Stimulated activated CD8-positive, alpha-beta memory T cell treated with anti-CD3 and anti-CD28 coated beads, Interleukin-12 subunit alpha, Interleukin-12 subunit beta, amount 100 ng/mL, for 4 hours (primary cell): ENCODE results near the gene GSN.
"Not testable (repeated sequence)": the region's sequence is repeated elsewhere in the genome, so short reads cannot be mapped to it uniquely, and the experiment has no call there.

ENCODE experiments used
- DNase-seq: peaks from one replicate; pipeline ENCODE4 v3.0.0-alpha.2; 2020; ENCODE audit warnings: low read depth

Gene GSN

DNA sequence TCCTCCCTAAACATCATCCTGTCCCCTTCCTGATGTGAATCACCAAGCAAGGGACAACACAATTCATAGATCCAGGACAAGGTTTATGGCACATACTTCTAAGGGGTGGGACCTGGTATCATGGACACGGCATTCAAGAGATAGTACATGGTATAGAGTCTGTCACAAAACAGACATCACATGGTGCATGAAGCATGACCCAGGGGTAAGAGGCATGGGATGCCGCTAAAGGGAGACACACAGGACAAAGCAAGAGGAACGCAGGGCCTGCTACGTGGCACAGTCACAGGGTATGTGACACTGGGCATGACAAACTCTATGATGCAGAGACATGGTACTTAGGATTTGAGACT is 20.7 kb downstream of the GSN start:
- no peak for DNase-seq

DNA sequence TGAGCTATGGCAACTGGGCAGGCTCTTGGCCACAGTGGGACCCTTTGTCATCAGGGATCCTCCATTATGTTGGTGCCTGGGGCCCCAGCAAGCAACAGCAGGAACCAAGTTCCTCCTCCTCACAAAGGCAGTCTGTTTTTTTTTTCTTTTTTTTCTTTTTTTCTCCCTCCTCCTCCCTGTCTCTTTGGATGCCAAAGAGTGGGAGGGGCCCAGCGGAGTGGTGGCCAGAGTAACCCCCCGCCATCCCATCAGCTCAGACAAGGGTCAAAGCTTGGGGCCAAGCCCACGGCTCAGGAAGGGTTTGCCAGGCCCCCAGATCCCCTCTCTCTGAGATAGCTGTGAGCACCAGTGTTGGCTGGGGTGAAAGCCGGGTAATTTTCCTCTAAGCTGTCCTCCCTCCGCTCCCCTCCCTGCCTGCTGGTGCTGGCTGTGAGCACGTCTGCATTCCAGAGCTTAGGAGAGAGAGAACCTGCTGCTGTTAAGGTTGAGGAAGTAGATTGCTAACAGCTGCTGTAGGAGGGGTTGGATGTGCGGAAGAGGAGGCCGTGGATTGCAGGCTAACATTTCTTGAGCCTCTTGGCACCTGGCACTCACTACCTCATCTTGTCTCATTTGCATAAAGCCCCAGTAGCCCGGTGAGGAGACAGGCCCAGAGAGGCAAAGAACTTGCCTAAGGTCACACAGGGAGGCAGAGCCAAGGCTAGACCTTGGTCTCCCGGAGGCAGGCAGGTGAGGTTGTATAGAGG is 21.2 kb downstream of the GSN start:
- DNase-seq = no peak

DNA sequence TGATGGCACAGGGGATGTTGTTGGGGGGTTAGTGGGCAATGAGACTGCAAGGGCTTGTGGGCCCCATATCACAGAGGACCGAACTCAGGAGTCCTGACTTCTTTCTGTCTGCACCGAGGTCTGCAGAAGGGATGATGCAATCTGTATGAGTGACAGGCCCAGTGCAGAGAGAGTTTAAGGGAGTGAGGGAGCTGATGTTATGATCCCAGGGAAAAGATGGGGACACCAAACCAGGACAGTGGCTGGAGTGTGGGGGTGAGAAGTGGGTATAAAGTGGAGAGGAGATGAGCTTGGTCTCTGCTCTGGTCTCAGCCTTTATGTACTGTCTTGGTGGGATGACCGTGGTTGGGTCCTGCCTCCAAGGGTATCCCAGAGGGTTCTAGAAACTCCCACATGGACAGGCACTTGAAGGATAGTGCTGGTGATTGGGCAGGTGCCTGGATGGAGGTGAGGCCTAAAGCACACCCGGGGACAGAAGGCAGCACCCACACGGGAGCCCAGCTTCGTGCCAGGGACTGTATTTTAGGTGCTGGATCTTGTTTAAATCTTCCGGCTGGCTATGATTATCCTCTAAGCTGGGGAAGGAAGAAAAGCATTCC is 21.9 kb downstream of the GSN start:
- no peak for DNase-seq

DNA sequence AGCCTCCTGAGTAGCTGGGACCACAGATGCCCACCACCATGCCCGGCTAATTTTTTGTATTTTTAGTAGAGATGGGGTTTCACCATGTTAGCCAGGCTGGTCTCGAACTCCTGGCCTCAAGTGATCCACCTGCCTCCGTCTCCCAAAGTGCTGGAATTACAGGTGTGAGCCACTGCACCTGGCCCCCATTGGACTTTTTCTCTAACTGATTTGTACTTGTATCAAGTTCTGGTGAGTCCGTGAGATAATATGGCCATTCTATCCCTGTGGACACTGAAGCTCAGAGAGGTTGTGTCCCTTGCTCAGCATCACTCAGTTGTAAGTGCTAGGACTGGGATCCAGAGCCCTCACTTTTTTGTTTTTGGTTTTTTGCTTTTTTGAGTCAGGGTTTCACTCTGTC is 23.6 kb downstream of the GSN start:
- not testable (repeated sequence) for DNase-seq

DNA sequence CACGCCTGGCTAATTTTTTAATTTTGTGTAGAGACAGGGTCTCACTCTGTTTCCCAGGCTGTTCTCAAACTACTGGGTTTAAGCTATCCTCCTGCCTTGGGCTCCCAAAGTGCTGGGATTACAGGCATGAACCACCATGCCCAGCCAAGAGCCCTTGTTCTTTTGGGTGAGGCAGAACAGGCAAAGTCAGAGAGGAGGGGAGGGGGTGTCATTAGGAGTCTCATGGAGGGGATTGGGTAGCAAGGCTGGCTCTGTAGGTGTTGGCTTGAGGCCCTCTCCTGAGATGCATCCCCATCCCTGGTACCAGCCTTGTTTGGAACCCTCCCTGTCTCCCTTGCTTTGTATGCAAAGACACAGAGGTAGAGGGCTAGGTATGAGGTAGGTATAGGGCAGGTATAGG is 24.1 kb downstream of the GSN start:
- DNase-seq = no peak

DNA sequence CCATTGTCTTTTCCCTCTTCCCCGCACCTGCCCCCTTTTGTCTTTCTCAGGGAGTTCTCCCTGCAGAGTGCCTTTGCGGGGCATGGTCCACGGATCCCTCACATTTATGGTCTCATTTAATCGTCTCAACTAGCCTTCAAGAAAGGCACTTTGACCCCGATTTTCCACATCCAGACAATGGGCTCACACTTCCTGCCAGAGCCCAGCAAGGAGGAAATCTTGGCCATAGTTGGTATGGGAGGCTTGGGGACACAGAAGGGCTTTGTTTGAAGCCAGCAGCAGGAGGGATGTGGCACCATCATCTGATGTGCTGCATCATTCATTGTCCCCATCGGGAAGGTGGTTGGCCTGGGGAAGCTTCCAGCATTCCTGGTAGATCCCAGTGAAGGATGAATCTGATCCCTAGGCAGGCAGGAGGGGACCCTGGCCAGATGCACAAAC is 24.9 kb downstream of the GSN start:
- DNase-seq = no peak

DNA sequence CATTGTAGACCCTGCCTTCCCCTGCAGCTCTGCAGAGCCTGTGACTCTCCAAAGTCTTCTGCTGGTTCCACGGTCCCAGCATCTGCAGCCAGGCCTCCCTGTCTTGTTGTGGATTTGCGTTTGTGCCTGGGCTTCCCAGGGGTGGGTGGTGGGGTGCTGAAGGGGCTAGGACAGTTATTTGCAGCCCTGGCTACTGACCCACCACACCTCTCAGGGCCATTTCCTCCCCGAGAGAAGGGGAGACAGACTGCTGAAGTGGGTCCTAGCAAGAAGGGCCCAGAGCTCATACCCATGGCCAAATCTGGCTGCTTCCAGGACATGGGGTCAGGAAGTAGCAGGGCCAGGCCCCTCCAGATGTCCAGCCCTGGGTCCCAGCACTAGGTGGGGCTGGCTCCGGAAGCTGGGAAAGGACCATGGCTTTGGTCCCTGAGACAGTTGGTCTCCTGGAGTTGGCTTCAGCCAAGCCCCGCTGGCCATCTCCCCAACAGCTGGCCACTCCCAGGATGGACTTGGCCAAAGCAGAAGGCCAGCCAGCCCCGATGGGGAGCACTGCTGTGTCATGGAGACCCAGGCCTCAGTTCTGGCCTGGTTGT is 26.3 kb downstream of the GSN start:
- no peak for DNase-seq

DNA sequence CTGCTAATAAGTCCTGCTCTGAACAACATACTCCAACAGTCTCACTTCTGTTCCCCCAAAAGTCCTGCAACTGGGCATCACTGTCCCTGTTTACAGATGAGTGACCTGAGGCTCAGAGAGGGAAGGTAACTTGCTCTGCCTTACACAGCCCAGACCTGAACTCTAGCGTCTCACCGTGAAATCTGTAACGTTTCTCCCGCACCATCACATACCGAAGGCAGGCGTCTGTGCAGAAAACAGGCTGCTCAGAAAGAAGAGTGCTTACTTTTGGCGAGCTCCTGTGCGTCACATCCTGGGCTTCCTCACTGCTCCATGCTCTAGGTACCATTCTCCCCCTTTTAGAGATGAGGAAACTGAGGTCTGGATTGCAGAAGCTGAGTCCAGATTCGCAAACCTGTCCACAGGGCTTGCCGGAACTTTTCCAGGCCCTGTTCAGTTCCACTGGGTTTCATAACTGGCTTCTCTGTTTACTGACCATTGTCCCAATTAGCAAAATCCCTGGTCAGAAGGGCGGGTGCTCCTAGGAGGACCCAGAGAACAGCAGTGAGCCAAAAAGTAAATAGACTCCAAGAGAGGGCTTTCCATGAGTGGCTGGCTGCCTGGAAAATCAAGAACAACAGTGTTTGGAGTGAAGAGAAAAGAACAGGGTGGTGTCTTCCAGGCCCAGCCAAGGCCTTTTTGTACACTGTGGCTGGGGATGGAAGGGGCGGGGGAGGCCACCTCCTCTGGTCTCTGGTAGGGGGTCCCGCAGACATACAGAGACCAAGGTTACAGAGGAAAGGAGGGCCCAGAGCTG is 27.1 kb downstream of the GSN start:
- DNase-seq = no peak

DNA sequence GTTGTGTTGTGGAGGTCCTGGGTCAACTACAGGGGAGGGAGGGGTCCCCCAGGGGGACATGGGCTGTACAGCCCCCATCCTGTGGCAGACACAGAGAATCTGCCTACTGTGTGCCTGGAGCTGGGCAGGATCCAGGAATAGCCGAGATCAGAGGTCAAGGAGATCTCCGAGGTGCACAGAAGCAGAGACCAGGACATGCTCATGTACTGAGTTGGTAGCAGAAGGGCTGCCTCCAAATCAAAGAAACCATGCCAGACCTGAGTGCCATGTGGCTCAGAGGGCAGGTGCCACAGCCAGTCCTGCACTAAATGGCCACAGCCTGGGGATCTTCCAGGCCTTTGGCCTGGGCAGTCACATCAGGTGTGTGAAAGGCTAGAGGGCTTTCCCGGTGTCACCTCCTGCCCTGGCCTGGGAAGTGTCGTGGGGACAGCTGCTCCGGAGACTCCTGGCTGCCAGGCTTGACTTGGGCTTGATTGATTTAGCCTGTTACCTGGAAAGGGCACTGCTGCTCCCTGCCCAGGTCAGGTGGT is 27.8 kb downstream of the GSN start:
- DNase-seq = no peak

DNA sequence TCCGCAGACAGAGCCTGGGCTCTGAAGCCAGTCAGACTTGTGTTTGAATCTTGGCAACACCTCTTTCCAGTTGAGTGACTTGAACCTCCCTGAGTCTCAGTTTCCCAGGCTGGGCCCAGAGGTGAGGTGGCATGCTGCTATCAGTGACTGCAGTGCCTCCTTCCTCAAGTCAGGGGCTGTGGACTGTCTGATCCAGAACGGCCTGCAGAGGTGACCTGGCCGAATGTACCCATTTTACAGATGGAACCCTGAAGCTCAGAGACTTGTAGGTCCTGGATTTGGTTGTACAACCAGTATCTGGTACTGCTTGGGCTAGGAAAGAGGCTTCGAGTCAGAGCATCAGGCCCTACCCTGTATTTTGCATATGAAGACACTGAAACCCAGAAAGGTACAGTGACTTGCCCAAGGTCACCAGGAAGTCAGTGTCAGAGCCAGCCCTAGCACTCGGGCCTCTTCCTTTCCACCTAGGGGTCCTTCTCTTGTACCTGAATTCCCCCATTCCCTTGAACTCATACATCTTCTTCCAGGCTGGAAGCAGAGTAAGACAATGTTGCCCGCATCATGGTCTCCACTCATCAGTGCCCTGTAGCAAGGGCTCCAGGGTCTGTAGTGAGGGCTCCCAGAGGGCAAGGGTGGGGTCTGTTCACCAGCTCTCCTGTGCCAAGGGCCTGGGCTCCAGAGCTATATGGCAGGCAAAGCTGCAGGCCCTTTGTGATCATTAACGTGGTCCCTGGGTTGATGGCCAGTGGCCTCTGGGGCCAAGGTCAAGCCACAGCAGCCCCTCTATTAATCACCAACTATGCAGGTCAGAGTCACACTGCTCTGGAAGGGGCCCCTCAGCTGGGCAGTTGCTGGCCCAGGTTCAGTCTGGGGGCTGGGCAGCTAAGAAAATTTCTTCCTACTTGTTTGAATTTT is 28.5 kb downstream of the GSN start:
- no peak for DNase-seq

DNA sequence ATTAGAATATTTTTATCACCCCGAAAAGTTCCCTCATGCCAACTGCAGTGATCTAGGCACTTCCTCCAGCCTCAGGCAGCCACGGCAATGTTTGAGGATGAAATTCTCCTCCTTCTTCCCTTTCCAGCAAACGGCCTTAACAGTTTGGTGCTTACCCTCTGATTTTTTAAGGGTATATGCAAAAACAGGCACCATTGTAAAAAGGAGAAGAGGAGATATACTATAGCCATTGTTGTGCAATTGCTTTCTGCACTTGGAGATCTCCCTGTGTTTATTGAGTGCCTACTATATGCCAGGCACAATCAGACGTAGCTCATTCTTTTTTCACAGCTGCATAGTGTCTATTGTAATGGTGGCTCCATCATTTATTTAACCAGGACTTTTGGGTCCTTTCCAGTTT is 29.4 kb downstream of the GSN start:
- no peak for DNase-seq

DNA sequence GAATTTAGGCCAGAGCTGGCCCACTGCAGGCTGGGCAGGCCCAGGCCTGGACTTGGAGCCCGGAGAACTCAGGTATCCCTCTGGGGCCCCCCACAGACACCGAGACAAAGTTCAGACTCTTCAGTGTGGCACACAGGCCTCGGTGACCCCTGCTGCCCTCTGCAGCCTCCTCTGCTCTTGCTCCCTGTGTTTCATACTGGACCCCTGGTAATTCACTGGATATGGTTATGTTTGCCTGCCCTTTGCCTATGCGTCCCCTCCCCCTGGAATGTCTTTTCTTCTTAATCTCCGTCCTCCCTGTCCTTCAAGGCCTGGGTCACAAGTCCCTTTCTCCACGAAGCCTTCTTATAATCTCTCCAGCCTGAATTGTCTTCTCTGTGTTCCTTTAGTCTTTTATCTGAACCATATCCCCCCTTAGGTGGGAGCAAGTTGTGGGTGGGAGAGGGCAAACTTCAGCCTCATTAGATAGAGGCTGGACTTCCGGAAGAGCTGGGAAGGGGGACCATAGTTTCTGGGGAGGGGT is 30.1 kb downstream of the GSN start:
- no peak for DNase-seq

DNA sequence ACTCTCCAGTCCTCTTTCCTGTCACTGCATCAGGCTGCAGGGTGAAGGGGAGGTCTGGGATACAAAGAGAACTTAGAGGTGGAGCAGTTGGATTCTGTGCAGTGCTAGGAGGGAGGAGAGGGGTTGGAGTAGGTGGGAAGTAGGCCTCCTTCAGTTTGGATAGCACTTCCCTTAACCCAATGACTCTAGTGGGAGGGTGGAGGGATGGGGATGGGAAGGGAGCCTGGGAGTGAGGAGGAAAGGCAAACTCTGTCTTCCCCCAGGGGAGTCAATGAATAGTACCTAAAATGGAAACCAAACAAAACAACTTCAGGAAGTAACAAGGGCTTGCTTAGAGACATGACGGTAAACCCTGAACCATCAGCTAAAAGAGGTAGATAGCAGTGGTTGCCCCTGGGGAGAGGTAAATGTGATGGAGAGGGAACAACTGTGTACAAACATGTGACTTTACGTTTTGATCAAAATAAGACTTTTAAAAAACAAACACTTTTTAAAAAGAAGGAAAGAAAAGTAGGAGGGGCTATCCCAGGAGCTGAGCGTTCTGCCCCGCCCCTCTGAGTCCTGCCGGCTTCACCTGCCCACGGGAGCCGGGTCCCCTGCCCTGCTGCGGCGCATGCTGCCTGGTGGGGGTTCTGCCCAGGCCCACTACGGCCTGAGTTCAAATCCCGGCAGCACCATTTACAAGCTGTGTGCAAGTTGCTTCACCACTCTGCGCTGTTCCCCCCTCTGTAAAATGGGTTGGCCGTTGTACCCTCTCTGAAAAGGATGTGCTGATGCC is 30.9 kb downstream of the GSN start:
- DNase-seq = no peak

DNA sequence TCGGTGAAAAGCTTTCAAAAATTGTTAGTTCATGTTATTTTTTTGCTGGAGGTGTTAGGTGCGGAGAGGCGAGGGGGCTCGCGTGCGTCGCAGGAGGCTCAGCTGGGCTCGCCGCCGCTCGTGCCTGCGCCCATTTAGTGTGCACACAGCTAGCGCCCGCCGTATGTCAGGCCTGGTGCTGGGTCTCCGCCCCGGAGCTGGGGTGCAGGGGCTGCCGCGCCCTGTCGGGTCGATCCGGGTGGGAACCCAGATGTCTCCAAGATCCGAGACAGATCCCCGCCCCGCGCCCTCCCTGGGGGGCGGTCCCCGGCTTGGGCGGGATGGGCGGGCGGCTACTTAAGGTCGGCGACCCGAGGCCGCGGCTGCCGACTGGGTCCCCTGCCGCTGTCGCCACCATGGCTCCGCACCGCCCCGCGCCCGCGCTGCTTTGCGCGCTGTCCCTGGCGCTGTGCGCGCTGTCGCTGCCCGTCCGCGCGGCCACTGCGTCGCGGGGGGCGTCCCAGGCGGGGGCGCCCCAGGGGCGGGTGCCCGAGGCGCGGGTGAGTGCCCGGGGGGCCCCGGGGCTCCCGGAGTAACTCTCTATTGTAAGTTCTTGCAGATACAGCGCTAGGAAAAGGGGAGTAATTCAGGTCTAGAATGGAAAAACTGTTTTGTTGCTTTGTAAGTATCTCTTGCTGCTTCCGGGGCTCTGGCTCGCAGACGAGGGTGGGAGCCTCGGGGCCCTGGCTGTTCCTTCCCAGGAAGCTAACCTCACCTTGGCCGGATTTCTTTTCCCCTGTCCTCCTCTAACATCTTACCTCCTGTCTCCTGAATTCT is 31.7 kb downstream of the GSN start:
- no peak for DNase-seq

DNA sequence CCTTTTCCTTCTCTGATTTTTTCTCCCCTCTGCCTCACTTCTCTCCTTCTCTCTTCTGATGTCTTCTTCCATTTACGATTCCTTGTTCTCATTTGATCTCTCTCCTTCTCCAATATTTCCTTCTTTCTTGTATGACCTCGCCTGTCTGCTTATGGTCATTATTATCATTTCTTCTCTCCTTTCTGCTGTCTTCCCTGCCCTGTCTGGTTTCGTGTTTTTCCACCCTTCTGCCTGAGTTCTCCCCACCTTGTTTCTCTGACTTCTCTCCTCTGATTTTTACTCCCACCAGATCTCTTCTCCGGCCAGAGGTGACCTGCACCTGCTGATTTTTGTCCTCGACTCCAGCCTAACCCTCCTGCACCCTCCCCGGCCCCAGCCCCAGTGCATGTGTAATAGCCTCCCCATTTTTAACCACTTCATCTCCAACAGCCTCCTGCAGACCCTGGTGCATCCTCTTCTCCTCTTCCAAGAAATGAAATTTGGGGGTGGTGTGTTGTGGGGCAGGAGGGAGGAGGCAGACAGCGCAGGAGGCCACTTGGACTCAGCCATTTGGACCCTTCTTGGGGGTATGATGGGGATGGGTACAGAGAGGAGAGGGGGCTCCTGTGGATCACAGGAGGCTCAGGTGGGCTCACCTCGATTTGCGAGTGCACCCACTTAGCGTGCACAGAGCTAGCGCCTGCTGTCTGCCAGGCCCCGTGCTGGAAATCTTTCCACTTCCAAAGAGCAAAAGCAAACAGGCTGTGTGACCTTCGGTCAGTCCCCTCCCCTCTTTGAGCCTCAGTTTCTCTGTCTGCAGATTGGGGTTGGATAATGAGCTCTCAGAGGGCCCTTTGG is 32.5 kb downstream of the GSN start:
- no peak for DNase-seq

DNA sequence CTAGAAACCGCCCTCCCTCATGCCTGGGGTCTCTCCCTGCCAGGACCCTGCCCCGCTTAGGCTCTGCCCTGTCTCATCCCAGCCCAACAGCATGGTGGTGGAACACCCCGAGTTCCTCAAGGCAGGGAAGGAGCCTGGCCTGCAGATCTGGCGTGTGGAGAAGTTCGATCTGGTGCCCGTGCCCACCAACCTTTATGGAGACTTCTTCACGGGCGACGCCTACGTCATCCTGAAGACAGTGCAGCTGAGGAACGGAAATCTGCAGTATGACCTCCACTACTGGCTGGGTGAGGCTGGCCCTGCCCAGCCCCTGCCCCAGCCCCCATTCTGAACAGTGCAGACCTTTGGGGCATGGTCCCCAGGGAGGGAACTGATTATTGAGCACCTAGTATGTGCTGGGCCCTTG is 33.9 kb downstream of the GSN start:
- DNase-seq = no peak

DNA sequence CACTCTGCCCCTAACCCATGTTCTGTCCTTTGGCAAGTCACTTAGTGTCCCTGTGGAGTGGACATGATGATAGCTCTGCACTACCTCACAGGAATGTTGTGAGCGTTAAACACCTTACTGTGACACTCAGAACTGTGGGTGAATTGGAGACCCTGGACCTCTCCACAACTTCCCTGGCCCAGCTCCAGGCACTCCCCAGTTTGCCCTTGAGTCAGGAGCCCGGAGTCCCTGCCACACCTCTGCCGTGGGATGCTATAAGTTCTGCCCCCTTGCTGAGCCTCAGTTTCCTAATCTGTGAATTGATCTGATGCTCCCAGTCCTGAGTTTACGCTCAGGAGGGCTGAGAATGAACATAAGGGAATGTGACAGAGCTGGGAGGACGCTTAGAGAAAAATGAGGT is 34.4 kb downstream of the GSN start:
- no peak for DNase-seq

DNA sequence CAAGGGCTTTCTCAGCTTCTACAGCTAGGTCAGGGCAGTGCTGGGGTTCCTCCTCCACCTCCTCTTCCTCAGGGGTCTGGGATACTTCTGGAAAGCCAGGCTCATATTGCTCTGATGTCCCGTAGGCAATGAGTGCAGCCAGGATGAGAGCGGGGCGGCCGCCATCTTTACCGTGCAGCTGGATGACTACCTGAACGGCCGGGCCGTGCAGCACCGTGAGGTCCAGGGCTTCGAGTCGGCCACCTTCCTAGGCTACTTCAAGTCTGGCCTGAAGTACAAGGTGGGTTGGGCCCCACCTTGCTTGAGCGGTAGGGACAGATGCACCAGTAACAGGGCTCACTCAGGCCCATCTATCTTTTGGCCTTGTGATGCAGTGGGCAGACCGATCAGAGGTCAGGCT is 34.8 kb downstream of the GSN start:
- DNase-seq = no peak
